GM12891 (cell line): ENCODE data around the gene MMRN1.
"Not testable (repeated sequence)": the region's sequence is repeated elsewhere in the genome, so short reads cannot be mapped to it uniquely, and the experiment has no call there.

Source experiments
- POLR2A ChIP-seq: IDR thresholded peaks from 2 replicates; pipeline ENCODE4 v1.6.1; 2011; ENCODE audit warnings: low read depth, low read length, control low read depth
- POLR2AphosphoS5 ChIP-seq: IDR thresholded peaks from 2 replicates; pipeline ENCODE4 v1.6.1; 2011; ENCODE audit warnings: low read depth, low read length, control low read depth
- TAF1 ChIP-seq: IDR thresholded peaks from 2 replicates; pipeline ENCODE4 v1.6.1; 2011; ENCODE audit warnings: low read depth, low read length, control low read depth

DNA sequence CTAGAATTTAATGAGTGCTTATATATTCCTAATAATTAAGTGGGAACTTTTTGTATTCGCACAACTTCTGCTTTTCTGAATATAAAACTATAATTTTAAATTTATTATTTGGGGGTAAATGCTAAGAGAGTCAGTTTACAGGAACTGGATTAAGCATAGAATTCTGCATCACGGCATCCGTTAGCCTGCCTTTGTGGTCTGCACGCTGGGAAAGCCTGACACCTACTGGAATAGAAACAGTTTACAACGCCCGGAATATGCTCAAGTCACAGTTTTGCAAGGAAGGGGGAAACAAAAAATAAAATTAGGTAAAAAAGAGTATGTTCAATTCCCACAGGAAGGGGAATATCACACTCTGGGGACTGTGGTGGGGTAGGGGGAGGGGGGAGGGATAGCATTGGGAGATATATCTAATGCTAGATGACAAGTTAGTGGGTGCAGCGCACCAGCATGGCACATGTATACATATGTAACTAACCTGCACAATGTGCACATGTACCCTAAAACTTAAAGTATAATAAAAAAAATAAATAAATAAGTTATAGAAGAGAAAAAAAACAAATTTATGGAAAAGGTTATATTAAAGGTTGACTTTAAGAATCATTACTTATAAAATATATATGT is 7.3 kb downstream of the MMRN1 start:
- TF ChIP-seq POLR2A, POLR2AphosphoS5, TAF1: not testable (repeated sequence)
